MM.1S (cell line): ENCODE measurements around the gene QARS1.

ENCODE experiments used
- DNase-seq: peaks from one replicate; pipeline ENCODE4 v3.0.0-alpha.2; 2015
- H2AFZ ChIP-seq: fragments of 300-600 bp; sonication (generic); 2 replicates; pipeline ENCODE4 v1.6.0; 2016; ENCODE audit warnings: antibody characterized with exemption, low read length
- H3F3A ChIP-seq: fragments of 300-600 bp; sonication (generic); 2 replicates; pipeline ENCODE4 v1.6.1; 2016; ENCODE audit warnings: mild to moderate bottlenecking, antibody characterized with exemption, low read length, moderate library complexity, mixed read lengths; ENCODE audit not compliant: insufficient read depth
- H3K27ac ChIP-seq: fragments of 300-600 bp; sonication (generic); 2 replicates; pipeline ENCODE4 v1.5.1; 2016; ENCODE audit warnings: mild to moderate bottlenecking, low read length
- H3K27me3 ChIP-seq: fragments of 300-600 bp; sonication (generic); replicated peaks from 2 replicates; pipeline ENCODE4 v1.6.0; 2016; ENCODE audit warnings: low read length; ENCODE audit not compliant: insufficient read depth
- H3K36me3 ChIP-seq: fragments of 300-600 bp; sonication (generic); replicated peaks from 2 replicates; pipeline ENCODE4 v1.6.1; 2016; ENCODE audit warnings: mild to moderate bottlenecking, low read length, mixed read lengths; ENCODE audit not compliant: insufficient read depth
- H3K4me1 ChIP-seq: fragments of 300-600 bp; sonication (generic); 2 replicates; pipeline ENCODE4 v1.6.1; 2016; ENCODE audit warnings: low read length, mixed read lengths
- H3K4me2 ChIP-seq: fragments of 300-600 bp; sonication (generic); 2 replicates; pipeline ENCODE4 v1.6.0; 2016; ENCODE audit warnings: low read depth, low read length
- H3K4me3 ChIP-seq: fragments of 300-600 bp; sonication (generic); 2 replicates; pipeline ENCODE4 v1.5.1; 2016; ENCODE audit warnings: low read length, mixed read lengths
- H3K79me2 ChIP-seq: fragments of 300-600 bp; sonication (generic); 2 replicates; pipeline ENCODE4 v1.6.1; 2016; ENCODE audit warnings: mixed run types, low read length, mixed read lengths
- H3K9ac ChIP-seq: fragments of 300-600 bp; sonication (generic); 2 replicates; pipeline ENCODE4 v1.6.1; 2016; ENCODE audit warnings: low read length, mixed read lengths
- H3K9me2 ChIP-seq: fragments of 300-600 bp; sonication (generic); replicated peaks from 2 replicates; pipeline ENCODE4 v1.6.1; 2016; ENCODE audit warnings: mild to moderate bottlenecking, low read length, mixed read lengths; ENCODE audit not compliant: insufficient read depth
- H3K9me3 ChIP-seq: fragments of 300-600 bp; sonication (generic); replicated peaks from 2 replicates; pipeline ENCODE4 v1.6.1; 2016; ENCODE audit warnings: mild to moderate bottlenecking, low read length, mixed read lengths; ENCODE audit not compliant: insufficient read depth
- H4K20me1 ChIP-seq: fragments of 300-600 bp; sonication (generic); 2 replicates; pipeline ENCODE4 v1.6.1; 2016; ENCODE audit warnings: mild to moderate bottlenecking, low read length, moderate library complexity, mixed read lengths; ENCODE audit not compliant: insufficient read depth
- EZH2 ChIP-seq: fragments of 300-600 bp; sonication (generic); optimal IDR thresholded peaks from 2 replicates; pipeline ENCODE3; 2017; ENCODE audit warnings: low read depth, mild to moderate bottlenecking, antibody characterized with exemption, low read length, mixed read lengths
- EZH2phosphoT487 ChIP-seq: fragments of 300-600 bp; sonication (generic); IDR thresholded peaks from 2 replicates; pipeline ENCODE4 v1.6.1; 2018; ENCODE audit warnings: antibody characterized with exemption, low read length
- TF ChIP-seq, protein P1 (sequence below): fragments of 300-600 bp; sonication (generic); IDR thresholded peaks from 2 replicates; pipeline ENCODE4 v1.5.1; 2016; ENCODE audit warnings: antibody characterized with exemption, low read length, mixed read lengths

QARS1 gene

DNA sequence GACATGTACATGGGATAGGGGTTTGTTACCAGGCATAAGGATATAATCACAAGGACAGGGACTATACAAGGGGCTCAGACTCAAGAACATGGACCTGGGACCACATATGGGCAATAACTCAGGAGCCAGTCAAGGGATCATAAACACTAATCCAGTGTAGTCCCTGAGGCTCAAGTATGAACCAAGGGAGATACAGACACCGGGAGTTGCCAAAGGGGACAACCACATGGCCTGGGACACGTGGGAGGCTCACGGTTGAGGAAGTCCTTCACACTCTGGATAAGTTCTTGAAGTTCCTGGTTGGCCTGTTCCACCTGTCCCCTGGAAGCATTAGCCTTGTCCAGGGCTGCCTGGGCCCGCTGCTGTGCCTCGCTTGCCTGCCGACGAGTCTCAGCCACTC, 17.9 kb upstream of the QARS1 start:
- Histone ChIP-seq H3K4me2 (no peak overlapping the region), H3K36me3 (no peaks in the 10 kb centered on the region), H3K27ac (no peak overlapping the region), H3K4me1 (peaks cover 8% of the 10 kb centered on the region), H3F3A (peaks cover 12% of the 10 kb centered on the region), H3K79me2 (peaks cover 24% of the 10 kb centered on the region), H3K4me3 (no peak overlapping the region), H4K20me1 (no peaks in the 10 kb centered on the region), H3K9me2 (no peaks in the 10 kb centered on the region), H3K9me3 (no peaks in the 10 kb centered on the region), H3K27me3 (peaks cover 3% of the 10 kb centered on the region; the same call in 1 of the 2 replicates), H2AFZ (no peak overlapping the region), H3K9ac (no peak overlapping the region)
- TF ChIP-seq EZH2, result no peak
- no peak for DNase-seq

DNA sequence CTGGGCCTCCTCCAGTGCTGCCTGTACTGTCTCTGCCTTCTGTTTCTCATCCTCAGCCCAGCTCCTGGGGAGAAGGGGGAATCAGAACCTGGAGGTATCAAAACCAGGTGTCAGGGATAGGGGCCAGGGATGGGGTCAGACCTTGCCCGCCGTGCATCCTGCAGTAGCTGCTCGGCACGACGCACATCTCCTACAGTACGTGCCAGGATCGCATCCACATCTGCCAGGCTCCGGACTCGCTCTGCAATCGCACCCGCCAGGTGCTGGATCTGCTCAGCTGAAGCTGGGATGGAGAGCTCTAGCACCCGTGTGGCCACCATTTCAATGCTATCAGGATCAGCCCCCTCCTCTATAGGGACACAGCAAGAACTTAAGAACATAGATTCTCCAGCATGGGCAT, 17.5 kb upstream of the QARS1 start:
- no peak overlapping the region for H3K27ac ChIP-seq
- no peak overlapping the region for H3K4me3 ChIP-seq
- H3K9me2 ChIP-seq, result no peaks in the 10 kb centered on the region
- peaks cover 12% of the 10 kb centered on the region for H3F3A ChIP-seq
- no peak for DNase-seq
- peaks cover 24% of the 10 kb centered on the region for H3K79me2 ChIP-seq
- H3K4me2 ChIP-seq, result no peak overlapping the region
- H3K36me3 ChIP-seq, result no peaks in the 10 kb centered on the region
- peaks cover 8% of the 10 kb centered on the region for H3K4me1 ChIP-seq
- H3K9me3 ChIP-seq, result no peaks in the 10 kb centered on the region
- no peak overlapping the region for H3K9ac ChIP-seq
- peaks cover 3% of the 10 kb centered on the region; the same call in 1 of the 2 replicates for H3K27me3 ChIP-seq
- H2AFZ ChIP-seq, result no peak overlapping the region
- H4K20me1 ChIP-seq, result no peaks in the 10 kb centered on the region
- TF ChIP-seq, protein P1, sequence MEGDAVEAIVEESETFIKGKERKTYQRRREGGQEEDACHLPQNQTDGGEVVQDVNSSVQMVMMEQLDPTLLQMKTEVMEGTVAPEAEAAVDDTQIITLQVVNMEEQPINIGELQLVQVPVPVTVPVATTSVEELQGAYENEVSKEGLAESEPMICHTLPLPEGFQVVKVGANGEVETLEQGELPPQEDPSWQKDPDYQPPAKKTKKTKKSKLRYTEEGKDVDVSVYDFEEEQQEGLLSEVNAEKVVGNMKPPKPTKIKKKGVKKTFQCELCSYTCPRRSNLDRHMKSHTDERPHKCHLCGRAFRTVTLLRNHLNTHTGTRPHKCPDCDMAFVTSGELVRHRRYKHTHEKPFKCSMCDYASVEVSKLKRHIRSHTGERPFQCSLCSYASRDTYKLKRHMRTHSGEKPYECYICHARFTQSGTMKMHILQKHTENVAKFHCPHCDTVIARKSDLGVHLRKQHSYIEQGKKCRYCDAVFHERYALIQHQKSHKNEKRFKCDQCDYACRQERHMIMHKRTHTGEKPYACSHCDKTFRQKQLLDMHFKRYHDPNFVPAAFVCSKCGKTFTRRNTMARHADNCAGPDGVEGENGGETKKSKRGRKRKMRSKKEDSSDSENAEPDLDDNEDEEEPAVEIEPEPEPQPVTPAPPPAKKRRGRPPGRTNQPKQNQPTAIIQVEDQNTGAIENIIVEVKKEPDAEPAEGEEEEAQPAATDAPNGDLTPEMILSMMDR, result no peak
- TF ChIP-seq EZH2phosphoT487 (no peak), EZH2 (no peak)

DNA sequence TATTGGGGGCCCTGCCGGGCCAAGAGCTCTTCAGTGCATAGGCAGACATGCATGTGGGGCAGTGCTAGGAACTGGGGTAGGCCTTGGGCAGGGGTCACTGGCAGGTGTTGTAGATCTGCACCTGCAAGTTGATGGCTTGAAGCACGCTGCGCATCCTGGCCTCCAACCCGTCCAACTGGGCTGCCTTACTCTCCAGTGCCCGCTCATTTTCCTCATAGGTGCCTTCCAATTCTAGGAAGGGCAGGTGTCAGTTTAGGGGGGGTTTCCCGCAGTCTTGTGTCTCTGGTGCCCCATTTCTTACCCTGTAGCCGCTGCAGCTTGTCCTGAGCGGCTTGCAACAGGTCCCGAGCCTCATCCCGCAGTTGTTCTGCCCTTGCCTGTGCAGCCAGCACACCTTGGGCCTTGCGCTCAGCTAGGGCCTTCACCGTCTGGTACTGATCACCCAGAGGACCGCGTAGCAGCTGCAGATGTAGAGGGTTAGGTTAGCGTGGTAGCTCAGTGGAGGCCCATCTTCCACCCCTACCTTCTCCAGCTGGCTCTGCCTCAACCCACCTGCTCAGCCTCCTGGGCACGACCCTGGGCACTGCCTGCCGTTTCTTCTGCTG, 16.7 kb upstream of the QARS1 start:
- Histone ChIP-seq H3K36me3 (no peaks in the 10 kb centered on the region), H3F3A (peaks cover 12% of the 10 kb centered on the region), H3K9me2 (no peaks in the 10 kb centered on the region), H3K9me3 (no peaks in the 10 kb centered on the region), H3K27ac (peak overlapping the region; percentile 68; the same call in 1 of the 2 replicates), H3K9ac (peak overlapping the region; percentile 96; the same call in 1 of the 2 replicates), H2AFZ (peak overlapping the region; percentile 92), H3K4me1 (peaks cover 8% of the 10 kb centered on the region), H3K4me2 (peak overlapping the region; percentile 99; the same call in 1 of the 2 replicates), H3K4me3 (peak overlapping the region; percentile 92), H3K79me2 (peaks cover 24% of the 10 kb centered on the region), H3K27me3 (peaks cover 3% of the 10 kb centered on the region; the same call in 1 of the 2 replicates), H4K20me1 (no peaks in the 10 kb centered on the region)
- TF ChIP-seq, protein P1, result no peak
- no peak for TF ChIP-seq EZH2
- no peak for TF ChIP-seq EZH2phosphoT487
- no peak for DNase-seq
